Measurements from ENCODE around the gene MAST3.

The MAST3 gene

DNA sequence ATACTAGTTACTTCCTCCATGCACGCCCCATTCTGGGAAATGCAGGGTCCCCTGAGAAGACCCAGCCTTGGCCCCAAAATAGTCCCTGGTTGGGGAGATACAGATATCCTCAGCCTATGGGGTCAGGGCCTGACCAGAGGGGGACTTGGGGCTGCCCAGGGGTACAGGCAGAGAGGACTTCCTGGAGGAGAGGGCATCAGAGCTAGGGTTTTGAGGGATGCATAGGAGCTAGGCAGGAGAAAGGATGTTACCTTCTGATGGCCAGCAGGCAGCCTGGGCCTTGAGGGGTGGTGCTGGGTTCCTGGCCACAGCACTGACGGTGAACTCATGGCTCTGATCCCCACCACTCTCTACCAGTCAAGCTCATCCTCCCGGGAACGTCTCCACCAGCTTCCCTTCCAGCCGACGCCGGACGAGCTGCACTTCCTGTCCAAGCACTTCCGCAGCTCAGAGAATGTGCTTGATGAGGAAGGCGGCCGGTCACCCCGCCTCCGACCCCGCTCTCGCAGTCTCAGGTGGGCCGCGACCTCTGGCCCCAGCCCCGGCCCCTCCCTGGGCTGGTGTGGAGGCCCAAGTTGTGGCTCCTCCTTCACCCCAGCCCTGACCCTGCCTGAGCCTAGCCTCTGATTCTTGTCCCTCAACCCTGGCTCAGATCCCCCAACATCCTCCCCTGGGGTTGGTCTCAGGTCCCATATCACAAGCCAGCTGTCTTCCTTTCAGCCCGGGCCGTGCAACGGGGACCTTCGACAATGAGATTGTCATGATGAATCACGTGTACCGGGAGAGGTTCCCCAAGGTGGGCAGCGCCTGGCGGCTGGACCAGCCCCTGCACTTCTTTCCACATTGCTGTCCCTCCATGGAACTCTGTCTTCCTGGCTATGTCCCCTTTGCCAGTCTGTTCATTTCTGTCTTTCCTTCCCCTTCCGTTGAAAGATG lies 25.6 kb downstream of the MAST3 start:
- no peak overlapping the region for H2AK5ac ChIP-seq (ENCODE audit: low read length, severe bottlenecking)
- DNase-seq = no peak
- 78% methylated on average over 27 of the region's 27 CpGs for WGBS
- peaks cover 18% of the 10 kb centered on the region for H3K79me1 ChIP-seq (replicated peaks; ENCODE audit: low read length, poor library complexity, severe bottlenecking)
- no peak overlapping the region for H2AFZ ChIP-seq (ENCODE audit: low read depth, low read length)
- H3K18ac ChIP-seq (ENCODE audit: low read depth in 1 of 2, low read length in 2 of 2) = no peak overlapping the region
- H3K14ac ChIP-seq (ENCODE audit: low read length in 2 of 2) = no peak overlapping the region
- no peak overlapping the region for H3K27ac ChIP-seq (ENCODE audit: low read length, poor library complexity, severe bottlenecking)
- H3K9me3 ChIP-seq (ENCODE audit: control insufficient read depth, low read length) = no peaks in the 10 kb centered on the region
- no peak overlapping the region for H2BK15ac ChIP-seq (ENCODE audit: low read depth, poor library complexity, severe bottlenecking)
- no peak overlapping the region for H3K9ac ChIP-seq (ENCODE audit: low read length)
- no peak overlapping the region for H3K23ac ChIP-seq (ENCODE audit: low read length in 2 of 2)
- no peak overlapping the region for H2BK120ac ChIP-seq (ENCODE audit: low read depth, low read length)
- no peak overlapping the region for H3K4me3 ChIP-seq (ENCODE audit: insufficient read depth in 1 of 2, low read depth in 1 of 2, low read length in 2 of 2)
- no peak overlapping the region for H4K8ac ChIP-seq (ENCODE audit: low read length)
- peaks cover 20 to 62% of the 10 kb centered on the region in 2 experiments for H3K36me3 ChIP-seq (ENCODE audit: control insufficient read depth in 1 of 2, insufficient read depth in 2 of 2, low read depth in 1 of 2, low read length in 2 of 2)
- no peak overlapping the region for H2BK12ac ChIP-seq (ENCODE audit: low read length in 2 of 2)
- no peak overlapping the region for H3K4ac ChIP-seq (ENCODE audit: low read depth in 1 of 2, low read length in 2 of 2)
- no peaks in the 10 kb centered on the region for H3K27me3 ChIP-seq (ENCODE audit: control insufficient read depth in 1 of 2, insufficient read depth in 1 of 2, low read length in 2 of 2)
- H3K4me2 ChIP-seq (ENCODE audit: low read length, poor library complexity, severe bottlenecking) = no peak overlapping the region
- H4K91ac ChIP-seq (ENCODE audit: low read length) = no peak overlapping the region
- no peak overlapping the region for H2BK5ac ChIP-seq (ENCODE audit: low read depth, low read length, poor library complexity, severe bottlenecking)
- H3K4me1 ChIP-seq (ENCODE audit: control insufficient read depth, insufficient read depth, low read depth, low read length) = peaks cover 6% of the 10 kb centered on the region

DNA sequence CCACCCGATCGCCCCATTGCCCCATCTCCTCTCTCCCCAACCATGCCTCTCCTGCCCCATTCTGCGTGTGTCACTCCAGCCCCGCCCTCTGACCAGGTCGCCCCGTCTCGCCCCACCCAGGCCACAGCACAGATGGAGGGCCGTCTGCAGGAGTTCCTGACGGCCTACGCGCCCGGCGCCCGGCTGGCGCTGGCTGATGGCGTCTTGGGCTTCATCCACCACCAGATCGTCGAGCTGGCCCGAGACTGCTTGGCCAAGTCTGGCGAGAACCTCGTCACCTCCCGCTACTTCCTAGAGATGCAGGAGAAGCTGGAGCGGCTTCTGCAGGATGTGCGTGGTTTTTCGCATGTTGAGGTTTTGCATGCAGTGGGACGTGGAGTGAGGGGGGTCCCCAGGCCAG lies 26.2 kb downstream of the MAST3 start:
- H3K18ac ChIP-seq (ENCODE audit: low read depth in 1 of 2, low read length in 2 of 2) = no peak overlapping the region
- no peak overlapping the region for H3K14ac ChIP-seq (ENCODE audit: low read length in 2 of 2)
- H3K36me3 ChIP-seq (ENCODE audit: control insufficient read depth in 1 of 2, insufficient read depth in 2 of 2, low read depth in 1 of 2, low read length in 2 of 2) = peaks cover 25 to 69% of the 10 kb centered on the region in 2 experiments
- H3K27ac ChIP-seq (ENCODE audit: low read length, poor library complexity, severe bottlenecking) = no peak overlapping the region
- no peaks in the 10 kb centered on the region for H3K9me3 ChIP-seq (ENCODE audit: control insufficient read depth, low read length)
- H2BK15ac ChIP-seq (ENCODE audit: low read depth, poor library complexity, severe bottlenecking) = no peak overlapping the region
- peaks cover 14% of the 10 kb centered on the region for H3K79me1 ChIP-seq (replicated peaks; ENCODE audit: low read length, poor library complexity, severe bottlenecking)
- H2BK5ac ChIP-seq (ENCODE audit: low read depth, low read length, poor library complexity, severe bottlenecking) = no peak overlapping the region
- H3K4me1 ChIP-seq (ENCODE audit: control insufficient read depth, insufficient read depth, low read depth, low read length) = peaks cover 2% of the 10 kb centered on the region
- 96% methylated on average over 26 of the region's 26 CpGs for WGBS
- H2BK12ac ChIP-seq (ENCODE audit: low read length in 2 of 2) = no peak overlapping the region
- no peak overlapping the region for H3K23ac ChIP-seq (ENCODE audit: low read length in 2 of 2)
- no peaks in the 10 kb centered on the region for H3K27me3 ChIP-seq (ENCODE audit: control insufficient read depth in 1 of 2, insufficient read depth in 1 of 2, low read length in 2 of 2)
- H3K4me2 ChIP-seq (ENCODE audit: low read length, poor library complexity, severe bottlenecking) = no peak overlapping the region
- no peak overlapping the region for H4K8ac ChIP-seq (ENCODE audit: low read length)
- no peak for DNase-seq
- no peak overlapping the region for H3K4ac ChIP-seq (ENCODE audit: low read depth in 1 of 2, low read length in 2 of 2)
- no peak overlapping the region for H3K9ac ChIP-seq (ENCODE audit: low read length)
- H2BK120ac ChIP-seq (ENCODE audit: low read depth, low read length) = no peak overlapping the region
- no peak overlapping the region for H2AK5ac ChIP-seq (ENCODE audit: low read length, severe bottlenecking)
- no peak overlapping the region for H4K91ac ChIP-seq (ENCODE audit: low read length)
- H2AFZ ChIP-seq (ENCODE audit: low read depth, low read length) = no peak overlapping the region
- H3K4me3 ChIP-seq (ENCODE audit: insufficient read depth in 1 of 2, low read depth in 1 of 2, low read length in 2 of 2) = no peak overlapping the region

DNA sequence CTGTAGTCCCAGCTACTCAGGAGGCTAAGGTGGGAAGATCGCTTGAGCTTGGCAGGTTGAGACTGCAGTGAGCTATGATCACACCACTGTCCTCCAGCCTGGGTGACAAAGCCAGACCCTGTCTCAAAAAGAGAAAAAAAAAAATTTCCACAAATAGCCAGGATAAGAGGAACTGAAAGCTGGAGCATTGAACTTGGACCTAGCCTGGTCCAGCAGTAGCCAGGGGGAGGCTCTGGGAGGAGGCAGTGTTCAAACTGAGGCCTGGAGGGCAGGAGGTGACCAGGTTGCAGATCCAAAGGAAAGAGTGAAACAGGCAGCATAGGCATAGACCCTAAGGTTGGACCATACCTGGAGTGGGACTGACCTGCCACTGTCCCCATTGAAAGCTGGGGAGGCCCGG lies 28.5 kb downstream of the MAST3 start:
- Histone ChIP-seq H3K4me1 (ENCODE audit: control insufficient read depth, insufficient read depth, low read depth, low read length) (no peaks in the 10 kb centered on the region), H3K4ac (ENCODE audit: low read depth in 1 of 2, low read length in 2 of 2) (peak overlapping the region in 1 of 2 experiments; percentile 43), H3K27me3 (ENCODE audit: control insufficient read depth in 1 of 2, insufficient read depth in 1 of 2, low read length in 2 of 2) (no peaks in the 10 kb centered on the region), H2BK12ac (ENCODE audit: low read length in 2 of 2) (no peak overlapping the region), H2BK15ac (ENCODE audit: low read depth, poor library complexity, severe bottlenecking) (no peak overlapping the region), H3K9me3 (ENCODE audit: control insufficient read depth, low read length) (no peaks in the 10 kb centered on the region), H3K14ac (ENCODE audit: low read length in 2 of 2) (no peak overlapping the region), H3K27ac (ENCODE audit: low read length, poor library complexity, severe bottlenecking) (no peak overlapping the region), H3K23ac (ENCODE audit: low read length in 2 of 2) (no peak overlapping the region), H3K36me3 (ENCODE audit: control insufficient read depth in 1 of 2, insufficient read depth in 2 of 2, low read depth in 1 of 2, low read length in 2 of 2) (peaks cover 40 to 78% of the 10 kb centered on the region in 2 experiments), H2AFZ (ENCODE audit: low read depth, low read length) (no peak overlapping the region), H2BK120ac (ENCODE audit: low read depth, low read length) (no peak overlapping the region), H2BK5ac (ENCODE audit: low read depth, low read length, poor library complexity, severe bottlenecking) (no peak overlapping the region), H3K79me1 (replicated peaks; ENCODE audit: low read length, poor library complexity, severe bottlenecking) (peaks cover 8% of the 10 kb centered on the region), H3K18ac (ENCODE audit: low read depth in 1 of 2, low read length in 2 of 2) (no peak overlapping the region), H3K9ac (ENCODE audit: low read length) (no peak overlapping the region), H2AK5ac (ENCODE audit: low read length, severe bottlenecking) (no peak overlapping the region), H4K8ac (ENCODE audit: low read length) (no peak overlapping the region), H3K4me3 (ENCODE audit: insufficient read depth in 1 of 2, low read depth in 1 of 2, low read length in 2 of 2) (no peak overlapping the region), H4K91ac (ENCODE audit: low read length) (no peak overlapping the region), H3K4me2 (ENCODE audit: low read length, poor library complexity, severe bottlenecking) (peak overlapping the region; percentile 8)
- DNase-seq = no peak
- WGBS = 90% methylated on average over 2 of the region's 2 CpGs

DNA sequence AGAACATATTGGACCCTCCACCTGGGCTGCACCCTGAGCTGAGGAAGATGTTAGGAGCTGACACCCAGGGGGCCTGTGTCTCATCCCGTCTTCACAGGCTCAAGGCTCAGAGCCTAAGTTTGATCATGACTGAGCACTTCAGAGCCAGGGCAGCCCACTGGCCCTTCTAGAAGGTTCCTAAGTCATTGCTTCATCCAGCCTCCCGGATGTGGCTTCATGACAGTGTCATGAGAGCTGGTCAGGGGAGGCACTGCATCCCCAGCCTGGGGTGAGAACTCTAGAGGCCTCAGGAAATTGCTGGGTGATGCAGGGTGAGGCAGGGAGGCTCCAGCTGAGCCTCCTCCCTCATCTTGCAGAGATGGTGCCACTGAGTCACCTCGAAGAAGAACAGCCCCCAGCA lies 30.5 kb downstream of the MAST3 start:
- DNase-seq = peak; percentile 27

More for the DNA sequence above, 30.5 kb downstream of the MAST3 start:
- Histone ChIP-seq H3K23ac (ENCODE audit: low read length in 2 of 2) (no peak overlapping the region), H3K27me3 (ENCODE audit: control insufficient read depth in 1 of 2, insufficient read depth in 1 of 2, low read length in 2 of 2) (no peaks in the 10 kb centered on the region), H2BK120ac (ENCODE audit: low read depth, low read length) (no peak overlapping the region), H3K79me1 (replicated peaks; ENCODE audit: low read length, poor library complexity, severe bottlenecking) (no peaks in the 10 kb centered on the region), H3K9ac (ENCODE audit: low read length) (no peak overlapping the region), H2AFZ (ENCODE audit: low read depth, low read length) (no peak overlapping the region), H3K18ac (ENCODE audit: low read depth in 1 of 2, low read length in 2 of 2) (no peak overlapping the region), H2BK15ac (ENCODE audit: low read depth, poor library complexity, severe bottlenecking) (no peak overlapping the region), H3K27ac (ENCODE audit: low read length, poor library complexity, severe bottlenecking) (no peak overlapping the region), H4K8ac (ENCODE audit: low read length) (no peak overlapping the region), H4K91ac (ENCODE audit: low read length) (peak overlapping the region; percentile 53), H2AK5ac (ENCODE audit: low read length, severe bottlenecking) (no peak overlapping the region), H2BK5ac (ENCODE audit: low read depth, low read length, poor library complexity, severe bottlenecking) (no peak overlapping the region), H3K4me3 (ENCODE audit: insufficient read depth in 1 of 2, low read depth in 1 of 2, low read length in 2 of 2) (no peak overlapping the region), H3K4ac (ENCODE audit: low read depth in 1 of 2, low read length in 2 of 2) (no peak overlapping the region), H2BK12ac (ENCODE audit: low read length in 2 of 2) (no peak overlapping the region), H3K14ac (ENCODE audit: low read length in 2 of 2) (no peak overlapping the region), H3K4me2 (ENCODE audit: low read length, poor library complexity, severe bottlenecking) (no peak overlapping the region), H3K4me1 (ENCODE audit: control insufficient read depth, insufficient read depth, low read depth, low read length) (no peaks in the 10 kb centered on the region), H3K9me3 (ENCODE audit: control insufficient read depth, low read length) (no peaks in the 10 kb centered on the region), H3K36me3 (ENCODE audit: control insufficient read depth in 1 of 2, insufficient read depth in 2 of 2, low read depth in 1 of 2, low read length in 2 of 2) (peaks cover 44 to 74% of the 10 kb centered on the region in 2 experiments)
- WGBS = 90% methylated on average over 3 of the region's 3 CpGs

Data from mesenchymal stem cell (in vitro differentiated cells and primary cell).